PC-3 (cell line): ENCODE measurements around the gene SULT1A4. TPM values are rescaled to one million over a fixed set of nuclear protein-coding genes. Genes with fewer than 3 reads are reported as not detected.
"Not testable (repeated sequence)": the region's sequence is repeated elsewhere in the genome, so short reads cannot be mapped to it uniquely, and the experiment has no call there.

Experiments used
- ATAC-seq: fragments of 200-7000 bp; cut with Tn5 transposase; 2 replicates; pipeline ENCODE4 v1.9.1; 2020; ENCODE audit warnings: mild to moderate bottlenecking, moderate library complexity
- Bru-seq: library from RNA; stranded (reverse); fragments of 400-500 nt; gene quantifications from one replicate; lab custom pipeline; 2021; lab: Mats Ljungman, UMichigan
- BruChase-seq, 2 experiments: library from RNA; stranded (reverse); fragments of 400-500 nt; gene quantifications; one replicate each; lab custom pipeline; 2021; lab: Mats Ljungman, UMichigan
- BruUV-seq: library from RNA; stranded (reverse); fragments of 400-500 nt; replicated peaks from 2 replicates; lab custom pipeline; 2021; lab: Mats Ljungman, UMichigan
- CTCF ChIA-PET: fragments of 300-600 bp; sonication (Branson Sonifier 250); formaldehyde crosslinking; loops from one replicate; lab custom pipeline; 2022; ENCODE audit warnings: antibody characterized with exemption; lab: Charles Lee
- POLR2A ChIA-PET: fragments of 300-600 bp; sonication (Branson Sonifier 250); formaldehyde crosslinking; loops from one replicate; lab custom pipeline; 2022; ENCODE audit warnings: antibody characterized with exemption; ENCODE audit not compliant: unreplicated experiment; lab: Charles Lee
- DNase-seq: peaks from one replicate; pipeline ENCODE4 v3.0.0-alpha.2; 2015
- H2AFZ ChIP-seq: fragments of 300-600 bp; sonication (generic); 2 replicates; pipeline ENCODE4 v1.6.0; 2016; ENCODE audit warnings: antibody characterized with exemption, low read length
- H3F3A ChIP-seq: fragments of 300-600 bp; sonication (generic); one replicate; pipeline ENCODE4 v1.6.0; 2017; ENCODE audit warnings: antibody characterized with exemption, low read length, control low read depth, mild to moderate bottlenecking; ENCODE audit not compliant: unreplicated experiment
- H3K27ac ChIP-seq: fragments of 300-600 bp; sonication (generic); 2 replicates; pipeline ENCODE4 v1.5.1; 2016; ENCODE audit warnings: mild to moderate bottlenecking, low read length
- H3K27me3 ChIP-seq: fragments of 300-600 bp; sonication (generic); 2 replicates; pipeline ENCODE4 v1.6.1; 2016; ENCODE audit warnings: low read length, mixed read lengths
- H3K36me3 ChIP-seq: fragments of 300-600 bp; sonication (generic); 2 replicates; pipeline ENCODE4 v1.6.1; 2016; ENCODE audit warnings: low read depth, mixed run types, low read length, mixed read lengths
- H3K4me1 ChIP-seq: fragments of 300-600 bp; sonication (generic); 2 replicates; pipeline ENCODE4 v1.5.1; 2016; ENCODE audit warnings: low read length; ENCODE audit not compliant: insufficient read depth
- H3K4me2 ChIP-seq: fragments of 300-600 bp; sonication (generic); 2 replicates; pipeline ENCODE4 v1.6.0; 2016; ENCODE audit warnings: low read length
- H3K4me3 ChIP-seq: fragments of 300-600 bp; sonication (generic); 2 replicates; pipeline ENCODE4 v1.5.1; 2016; ENCODE audit warnings: mild to moderate bottlenecking, low read length, mixed read lengths
- H3K79me2 ChIP-seq: fragments of 300-600 bp; sonication (generic); 2 replicates; pipeline ENCODE4 v1.6.1; 2017; ENCODE audit warnings: low read length, mixed read lengths
- H3K9ac ChIP-seq: fragments of 300-600 bp; sonication (generic); 2 replicates; pipeline ENCODE4 v1.6.0; 2016; ENCODE audit warnings: mild to moderate bottlenecking, low read length
- H3K9me2 ChIP-seq: fragments of 300-600 bp; sonication (generic); replicated peaks from 2 replicates; pipeline ENCODE4 v1.6.1; 2016; ENCODE audit warnings: mixed run types, low read length, mixed read lengths
- H3K9me3 ChIP-seq: fragments of 300-600 bp; sonication (generic); 2 replicates; pipeline ENCODE4 v1.6.1; 2016; ENCODE audit warnings: low read length, mixed read lengths
- H4K20me1 ChIP-seq: fragments of 300-600 bp; sonication (generic); 2 replicates; pipeline ENCODE4 v1.6.1; 2016; ENCODE audit warnings: low read length, mixed read lengths
- intact Hi-C: fragments of 100-400 bp; cut with micrococcal nuclease; formaldehyde crosslinking; loops from 2 replicates; pipeline ENCODE4 v1.9.0; 2023
- long read RNA-seq: library from polyadenylated mRNA; unstranded; transcript quantifications from one replicate; pipeline ENCODE4 v2.0.0, GENCODE V29; 2021; ENCODE audit not compliant: unreplicated experiment
- total RNA-seq: library from RNA; depleted of rRNA; stranded (reverse); fragments of >200 nt; gene quantifications from 2 replicates; pipeline ENCODE4 v1.2.3, GENCODE V29; 2014; rRNA removed

The SULT1A4 gene
- total RNA-seq (0.40 and 8.3 TPM in 2 replicates), Bru-seq, nascent RNA (not detected), BruChase-seq, experiment 1, labeled RNA remaining after a 6-hour chase (percentile 11 among the genes with signal in this experiment), BruChase-seq, experiment 2, labeled RNA remaining after a 2-hour chase (percentile 19 among the genes with signal in this experiment)
- long read RNA-seq, partial matches to known transcripts, result 0 of 3 reads
- long read RNA-seq, other reads (novel, unspliced or antisense), result 3 of 3 reads

- H3K4me2 ChIP-seq, H4K20me1 ChIP-seq, H3K4me3 ChIP-seq, H3K36me3 ChIP-seq, H3K4me1 ChIP-seq, POLR2A ChIA-PET, H3K79me2 ChIP-seq, H2AFZ ChIP-seq, intact Hi-C loops, H3K9me3 ChIP-seq, H3K27ac ChIP-seq, H3K27me3 ChIP-seq, DNase-seq, H3K9ac ChIP-seq, CTCF ChIA-PET, BruUV-seq, H3F3A ChIP-seq, H3K9me2 ChIP-seq: not testable (repeated sequence)
- ATAC-seq, result peak; percentile 72
Observed at GRCh38 chr16:29459706-29460646, at the start of gene SULT1A4. TSS of gene SULT1A4 (plus strand) at chr16:29459913. CDS start at chr16:29461386, 1,473 bp downstream.

- H3F3A ChIP-seq, intact Hi-C loops, H3K9me2 ChIP-seq, CTCF ChIA-PET, H2AFZ ChIP-seq, H3K9me3 ChIP-seq, DNase-seq, ATAC-seq, H4K20me1 ChIP-seq, POLR2A ChIA-PET, H3K4me2 ChIP-seq, BruUV-seq, H3K36me3 ChIP-seq, H3K9ac ChIP-seq, H3K4me3 ChIP-seq, H3K4me1 ChIP-seq, H3K79me2 ChIP-seq, H3K27me3 ChIP-seq, H3K27ac ChIP-seq: not testable (repeated sequence)
Observed at GRCh38 chr16:29423587-29423986, 36.1 kb upstream of the SULT1A4 start.

- H3K79me2 ChIP-seq, H4K20me1 ChIP-seq, CTCF ChIA-PET, H3K9me2 ChIP-seq, H3K27ac ChIP-seq, POLR2A ChIA-PET, H3K9ac ChIP-seq, DNase-seq, H3K4me3 ChIP-seq, H2AFZ ChIP-seq, ATAC-seq, H3K36me3 ChIP-seq, H3K4me1 ChIP-seq, H3F3A ChIP-seq, BruUV-seq, H3K27me3 ChIP-seq, H3K4me2 ChIP-seq, intact Hi-C loops, H3K9me3 ChIP-seq: not testable (repeated sequence)
Observed at GRCh38 chr16:29425390-29425789, 34.3 kb upstream of the SULT1A4 start.

GRCh38 chr16:29453754-29454153 lies 6.0 kb upstream of the SULT1A4 start:
- intact Hi-C loops, result not testable (repeated sequence)

DNA sequence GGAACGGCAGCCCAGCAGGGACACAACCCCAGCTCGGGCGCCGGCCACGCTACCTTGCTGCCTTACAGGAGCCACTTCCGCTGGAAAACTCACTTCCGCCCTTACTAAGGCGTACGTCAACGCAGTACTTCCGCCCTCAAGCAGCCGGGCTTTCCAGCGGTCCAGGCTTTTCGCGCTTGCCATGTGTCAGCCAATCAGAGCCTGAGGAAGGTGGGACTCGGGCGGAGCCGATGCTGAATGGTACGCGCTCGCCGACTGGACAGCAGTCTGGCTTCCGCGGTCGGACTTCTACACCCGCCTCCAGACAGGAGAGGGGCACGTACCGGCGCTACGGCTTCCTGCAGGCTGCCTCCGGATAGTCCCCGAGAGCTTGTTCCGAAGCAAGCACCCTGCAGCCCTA lies 5.4 kb upstream of the SULT1A4 start, which contains the start of the genes BOLA2 and SLX1B:
Gene BOLA2, minus strand, starts transcription at position 83 of the 400 bp plus-strand sequence. CDS start 98 bp downstream, outside the sequence.
Gene SLX1B, plus strand, starts transcription at position 265 of the 400 bp plus-strand sequence.
- H2AFZ ChIP-seq, H3K4me3 ChIP-seq, H3K4me1 ChIP-seq, H3K36me3 ChIP-seq, CTCF ChIA-PET, H3K79me2 ChIP-seq, H3K27ac ChIP-seq, H3K9ac ChIP-seq, H3K4me2 ChIP-seq, H3K9me2 ChIP-seq, DNase-seq, intact Hi-C loops, H3K27me3 ChIP-seq, POLR2A ChIA-PET, BruUV-seq, H4K20me1 ChIP-seq, H3K9me3 ChIP-seq, H3F3A ChIP-seq: not testable (repeated sequence)
- ATAC-seq, result peak; percentile 93

More at GRCh38 chr16:29453754-29454153, 6.0 kb upstream of the SULT1A4 start:
- H3K9me2 ChIP-seq, BruUV-seq, H3K27me3 ChIP-seq, H3K9me3 ChIP-seq, H3K9ac ChIP-seq, DNase-seq, H3F3A ChIP-seq, H3K79me2 ChIP-seq, H3K4me3 ChIP-seq, H3K4me2 ChIP-seq, H4K20me1 ChIP-seq, H2AFZ ChIP-seq, H3K27ac ChIP-seq, H3K36me3 ChIP-seq, H3K4me1 ChIP-seq, POLR2A ChIA-PET, CTCF ChIA-PET: not testable (repeated sequence)
- ATAC-seq, result peak; percentile 35

DNA sequence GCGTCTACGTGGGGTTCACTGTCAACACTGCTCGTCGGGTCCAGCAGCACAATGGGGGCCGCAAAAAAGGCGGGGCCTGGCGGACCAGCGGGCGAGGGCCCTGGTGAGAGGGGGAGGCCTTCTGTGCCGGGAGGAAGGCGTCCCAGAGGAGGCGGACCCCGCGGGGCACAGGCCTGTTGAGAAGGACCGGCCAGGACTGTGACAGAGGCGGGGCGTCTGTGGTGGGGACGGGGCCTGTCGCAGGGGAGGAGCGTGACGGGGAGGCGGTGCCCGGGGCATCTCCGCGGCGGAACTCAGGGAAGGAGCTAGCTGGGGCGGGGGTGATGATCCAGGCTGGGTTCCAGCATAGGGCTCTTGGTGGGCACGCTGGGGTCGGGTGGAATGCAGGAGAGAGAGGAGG lies 4.9 kb upstream of the SULT1A4 start:
- H3K27me3 ChIP-seq, CTCF ChIA-PET, H3K9me2 ChIP-seq, BruUV-seq, H3K9ac ChIP-seq, H3K4me1 ChIP-seq, H3F3A ChIP-seq, intact Hi-C loops, DNase-seq, H3K27ac ChIP-seq, H4K20me1 ChIP-seq, H3K4me3 ChIP-seq, H3K4me2 ChIP-seq, H2AFZ ChIP-seq, H3K36me3 ChIP-seq, H3K79me2 ChIP-seq, H3K9me3 ChIP-seq, POLR2A ChIA-PET: not testable (repeated sequence)
- peak; percentile 72 for ATAC-seq
